Measurements from ENCODE around the gene CACFD1.

DNA sequence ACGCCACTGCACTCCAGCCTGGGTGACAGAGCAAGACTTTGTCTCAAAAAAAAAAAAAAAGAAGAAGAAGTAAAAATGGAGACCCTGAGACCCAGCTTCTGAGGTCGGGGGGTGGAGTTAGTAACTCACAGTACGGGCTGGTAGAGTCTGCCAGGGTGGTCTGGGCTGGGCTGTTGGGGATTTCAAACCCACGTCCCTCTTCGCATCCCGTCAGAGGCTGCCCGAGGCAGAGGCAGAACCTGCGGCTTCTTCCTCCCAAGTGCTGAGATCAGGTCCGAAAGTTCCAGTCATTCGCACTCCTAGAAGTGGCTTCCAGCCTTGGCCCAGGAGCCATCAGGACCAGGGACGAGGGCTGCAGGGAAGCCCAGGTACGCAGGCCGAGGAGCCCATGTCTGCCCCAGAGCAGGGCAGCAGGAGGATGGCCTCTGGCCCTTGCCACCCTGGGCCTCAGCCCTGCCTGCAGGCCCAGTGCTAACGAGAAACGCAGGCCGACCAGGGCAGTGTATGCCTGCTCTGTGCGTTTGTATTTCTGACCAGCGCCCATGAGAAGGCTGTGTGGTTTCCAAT lies 29.0 kb downstream of the CACFD1 start:
- TF ChIP-seq EZH2 (IDR thresholded peaks at IDR 0.05; ENCODE audit: low read depth, unreplicated experiment): no peak
- TF ChIP-seq, protein P1, sequence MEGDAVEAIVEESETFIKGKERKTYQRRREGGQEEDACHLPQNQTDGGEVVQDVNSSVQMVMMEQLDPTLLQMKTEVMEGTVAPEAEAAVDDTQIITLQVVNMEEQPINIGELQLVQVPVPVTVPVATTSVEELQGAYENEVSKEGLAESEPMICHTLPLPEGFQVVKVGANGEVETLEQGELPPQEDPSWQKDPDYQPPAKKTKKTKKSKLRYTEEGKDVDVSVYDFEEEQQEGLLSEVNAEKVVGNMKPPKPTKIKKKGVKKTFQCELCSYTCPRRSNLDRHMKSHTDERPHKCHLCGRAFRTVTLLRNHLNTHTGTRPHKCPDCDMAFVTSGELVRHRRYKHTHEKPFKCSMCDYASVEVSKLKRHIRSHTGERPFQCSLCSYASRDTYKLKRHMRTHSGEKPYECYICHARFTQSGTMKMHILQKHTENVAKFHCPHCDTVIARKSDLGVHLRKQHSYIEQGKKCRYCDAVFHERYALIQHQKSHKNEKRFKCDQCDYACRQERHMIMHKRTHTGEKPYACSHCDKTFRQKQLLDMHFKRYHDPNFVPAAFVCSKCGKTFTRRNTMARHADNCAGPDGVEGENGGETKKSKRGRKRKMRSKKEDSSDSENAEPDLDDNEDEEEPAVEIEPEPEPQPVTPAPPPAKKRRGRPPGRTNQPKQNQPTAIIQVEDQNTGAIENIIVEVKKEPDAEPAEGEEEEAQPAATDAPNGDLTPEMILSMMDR (conservative IDR thresholded peaks at IDR 0.05; ENCODE audit: low read depth in 2 of 2): no peak
- TF ChIP-seq CREB1 (CRISPR knock-in tag; IDR thresholded peaks at IDR 0.05; ENCODE audit: low read depth): no peak

Data from GM23338 (cell line).